Measurements from ENCODE around the gene RAB11A. TPM values are rescaled to one million over a fixed set of nuclear protein-coding genes. Genes with fewer than 3 reads are reported as not detected.

RAB11A gene
- total and polyA plus RNA-seq, 3 experiments from 2014 or later = 158 to 194 (median 159) TPM

- ChIA-PET POLR2A (interaction anchor here (0.6 kb wide), 1 partner anchor 383 kb away, joined by 6 read pairs; no protein-coding TSS in a partner anchor), CTCF (interaction anchor here (1.3 kb wide), 1 partner anchor 8 kb away, joined by 3 read pairs; the partner anchor contains the start of gene RAB11A)
- Mint-ChIP-seq H3K4me1 (peaks cover 22 to 61% (median 56%) of the 10 kb centered on the region in 3 donors), H3K9me3 (no peaks in the 10 kb centered on the region), H3K36me3 (peaks cover 11 to 65% (median 15%) of the 10 kb centered on the region in 3 donors), H3K27me3 (no peaks in the 10 kb centered on the region), H3K4me3 (no peak overlapping the region), H3K27ac (peak overlapping the region in 1 of 8 donors; percentile 18)
- no peaks in the 10 kb centered on the region for H3K27me3 ChIP-seq (ENCODE audit: insufficient read depth, low read length, poor library complexity, severe bottlenecking)
- H3K27ac ChIP-seq (ENCODE audit: low read depth, low read length) = no peak overlapping the region
- peaks cover 27% of the 10 kb centered on the region for H3K36me3 ChIP-seq (ENCODE audit: insufficient read depth, low read length)
- DNase-seq = no peak
- no peaks in the 10 kb centered on the region for H3K9me3 ChIP-seq (ENCODE audit: low read length)
- no peak overlapping the region for H3K4me3 ChIP-seq (ENCODE audit: low read length)
- peaks cover 22% of the 10 kb centered on the region for H3K4me1 ChIP-seq (ENCODE audit: insufficient read depth, low read length)
Measured at GRCh38 chr15:65877749-65878148, 8.5 kb downstream of the RAB11A start.

GRCh38 chr15:65881766-65882434 is 12.6 kb downstream of the RAB11A start:
- Histone ChIP-seq H3K27ac (ENCODE audit: low read depth, low read length) (no peak overlapping the region), H3K4me1 (ENCODE audit: insufficient read depth, low read length) (peaks cover 27% of the 10 kb centered on the region), H3K27me3 (ENCODE audit: insufficient read depth, low read length, poor library complexity, severe bottlenecking) (no peaks in the 10 kb centered on the region), H3K9me3 (ENCODE audit: low read length) (no peaks in the 10 kb centered on the region), H3K36me3 (ENCODE audit: insufficient read depth, low read length) (peaks cover 27% of the 10 kb centered on the region), H3K4me3 (ENCODE audit: low read length) (no peak overlapping the region)
- H3K4me1 Mint-ChIP-seq = peaks cover 31 to 63% (median 57%) of the 10 kb centered on the region in 3 donors
- H3K9me3 Mint-ChIP-seq = no peaks in the 10 kb centered on the region
- peak overlapping the region in 3 of 8 donors; percentile 43 to 63 (median 47) for H3K27ac Mint-ChIP-seq
- H3K36me3 Mint-ChIP-seq = peaks cover 11 to 79% (median 20%) of the 10 kb centered on the region in 3 donors
- ChIA-PET CTCF (interaction anchor here (1.7 kb wide), 1 partner anchor 12 kb away, joined by 4 read pairs; no protein-coding TSS in a partner anchor), POLR2A (interaction anchor here (0.7 kb wide), 1 partner anchor 621 kb away, joined by 17 read pairs; no protein-coding TSS in a partner anchor)
- H3K4me3 Mint-ChIP-seq = no peak overlapping the region
- peak in 1 of 5 donors; percentile 29 for DNase-seq
- no peaks in the 10 kb centered on the region for H3K27me3 Mint-ChIP-seq

- H3K27ac Mint-ChIP-seq = peak overlapping the region in 6 of 8 donors; percentile 3 to 74 (median 48)
- Histone ChIP-seq H3K27me3 (ENCODE audit: insufficient read depth, low read length, poor library complexity, severe bottlenecking) (no peaks in the 10 kb centered on the region), H3K9me3 (ENCODE audit: low read length) (no peaks in the 10 kb centered on the region), H3K4me3 (ENCODE audit: low read length) (no peak overlapping the region), H3K36me3 (ENCODE audit: insufficient read depth, low read length) (peaks cover 12% of the 10 kb centered on the region), H3K27ac (ENCODE audit: low read depth, low read length) (no peak overlapping the region), H3K4me1 (ENCODE audit: insufficient read depth, low read length) (peaks cover 43% of the 10 kb centered on the region)
- H3K27me3 Mint-ChIP-seq = no peaks in the 10 kb centered on the region
- H3K9me3 Mint-ChIP-seq = no peaks in the 10 kb centered on the region
- ChIA-PET POLR2A (no interaction called here), CTCF (no interaction called here)
- H3K4me1 Mint-ChIP-seq = peaks cover 43 to 68% (median 64%) of the 10 kb centered on the region in 3 donors
- peaks cover 8 to 81% (median 21%) of the 10 kb centered on the region in 3 donors for H3K36me3 Mint-ChIP-seq
- DNase-seq = no peak
- no peak overlapping the region for H3K4me3 Mint-ChIP-seq
Measured at GRCh38 chr15:65883571-65883970, 14.3 kb downstream of the RAB11A start.

GRCh38 chr15:65884511-65884910 is 15.2 kb downstream of the RAB11A start:
- H3K4me3 Mint-ChIP-seq = no peak overlapping the region
- peaks cover 51% of the 10 kb centered on the region for H3K4me1 ChIP-seq (ENCODE audit: insufficient read depth, low read length)
- CTCF ChIA-PET = no interaction called here

GRCh38 chr15:65885668-65886218 is 16.5 kb downstream of the RAB11A start:
- peaks cover 5 to 80% (median 19%) of the 10 kb centered on the region in 3 donors for H3K36me3 Mint-ChIP-seq
- H3K9me3 ChIP-seq (ENCODE audit: low read length) = no peaks in the 10 kb centered on the region
- no peak overlapping the region for H3K4me3 ChIP-seq (ENCODE audit: low read length)
- H3K27me3 ChIP-seq (ENCODE audit: insufficient read depth, low read length, poor library complexity, severe bottlenecking) = no peaks in the 10 kb centered on the region
- ChIA-PET CTCF (no interaction called here), POLR2A (no interaction called here)
- peak overlapping the region in 1 of 7 donors; percentile 40 for H3K4me3 Mint-ChIP-seq
- H3K4me1 ChIP-seq (ENCODE audit: insufficient read depth, low read length) = peaks cover 51% of the 10 kb centered on the region
- H3K9me3 Mint-ChIP-seq = no peaks in the 10 kb centered on the region
- H3K4me1 Mint-ChIP-seq = peaks cover 50 to 80% (median 78%) of the 10 kb centered on the region in 3 donors
- DNase-seq = no peak
- no peaks in the 10 kb centered on the region for H3K27me3 Mint-ChIP-seq
- H3K27ac ChIP-seq (ENCODE audit: low read depth, low read length) = no peak overlapping the region
- no peaks in the 10 kb centered on the region for H3K36me3 ChIP-seq (ENCODE audit: insufficient read depth, low read length)
- H3K27ac Mint-ChIP-seq = peak overlapping the region; percentile 13 to 89 (median 48)

More at GRCh38 chr15:65884511-65884910, 15.2 kb downstream of the RAB11A start:
- no peak overlapping the region for H3K27ac ChIP-seq (ENCODE audit: low read depth, low read length)
- Mint-ChIP-seq H3K9me3 (no peaks in the 10 kb centered on the region), H3K27ac (peak overlapping the region in 6 of 8 donors; percentile 29 to 70 (median 34)), H3K36me3 (peaks cover 7 to 84% (median 20%) of the 10 kb centered on the region in 3 donors), H3K27me3 (no peaks in the 10 kb centered on the region), H3K4me1 (peaks cover 50 to 74% (median 73%) of the 10 kb centered on the region in 3 donors)
- no peaks in the 10 kb centered on the region for H3K27me3 ChIP-seq (ENCODE audit: insufficient read depth, low read length, poor library complexity, severe bottlenecking)
- POLR2A ChIA-PET = interaction anchor here (0.6 kb wide), 1 partner anchor 692 kb away, joined by 7 read pairs; no protein-coding TSS in a partner anchor
- H3K4me3 ChIP-seq (ENCODE audit: low read length) = no peak overlapping the region
- DNase-seq = no peak
- no peaks in the 10 kb centered on the region for H3K9me3 ChIP-seq (ENCODE audit: low read length)
- peaks cover 6% of the 10 kb centered on the region for H3K36me3 ChIP-seq (ENCODE audit: insufficient read depth, low read length)

GRCh38 chr15:65887565-65887964 is 18.3 kb downstream of the RAB11A start:
- H3K4me3 Mint-ChIP-seq = peak overlapping the region in 3 of 7 donors; percentile 24 to 33 (median 28)
- no peaks in the 10 kb centered on the region for H3K9me3 Mint-ChIP-seq
- peak overlapping the region; percentile 72 to 89 (median 88) for H3K27ac Mint-ChIP-seq
- DNase-seq = peak in 2 of 5 donors; percentile 48 to 85
- POLR2A ChIA-PET = no interaction called here
- H3K4me1 ChIP-seq (ENCODE audit: insufficient read depth, low read length) = peaks cover 33% of the 10 kb centered on the region
- H3K9me3 ChIP-seq (ENCODE audit: low read length) = no peaks in the 10 kb centered on the region
- H3K36me3 Mint-ChIP-seq = peaks cover 0 to 80% (median 17%) of the 10 kb centered on the region in 3 donors
- no peak overlapping the region for H3K4me3 ChIP-seq (ENCODE audit: low read length)
- H3K36me3 ChIP-seq (ENCODE audit: insufficient read depth, low read length) = no peaks in the 10 kb centered on the region
- H3K27ac ChIP-seq (ENCODE audit: low read depth, low read length) = no peak overlapping the region
- CTCF ChIA-PET = no interaction called here
- peaks cover 51 to 76% (median 74%) of the 10 kb centered on the region in 3 donors for H3K4me1 Mint-ChIP-seq
- H3K27me3 ChIP-seq (ENCODE audit: insufficient read depth, low read length, poor library complexity, severe bottlenecking) = no peaks in the 10 kb centered on the region
- no peaks in the 10 kb centered on the region for H3K27me3 Mint-ChIP-seq

GRCh38 chr15:65888981-65889380 is 19.7 kb downstream of the RAB11A start:
- H3K27ac Mint-ChIP-seq = peak overlapping the region in 4 of 8 donors; percentile 5 to 88 (median 84)
- H3K36me3 ChIP-seq (ENCODE audit: insufficient read depth, low read length) = no peaks in the 10 kb centered on the region
- CTCF ChIA-PET = no interaction called here

GRCh38 chr15:65893060-65893459 is 23.8 kb downstream of the RAB11A start:
- H3K4me3 Mint-ChIP-seq = no peak overlapping the region
- peaks cover 5 to 70% (median 18%) of the 10 kb centered on the region in 3 donors for H3K36me3 Mint-ChIP-seq
- no peak overlapping the region for H3K27ac Mint-ChIP-seq
- Histone ChIP-seq H3K36me3 (ENCODE audit: insufficient read depth, low read length) (no peaks in the 10 kb centered on the region), H3K27ac (ENCODE audit: low read depth, low read length) (no peak overlapping the region), H3K27me3 (ENCODE audit: insufficient read depth, low read length, poor library complexity, severe bottlenecking) (no peaks in the 10 kb centered on the region), H3K9me3 (ENCODE audit: low read length) (no peaks in the 10 kb centered on the region), H3K4me1 (ENCODE audit: insufficient read depth, low read length) (peaks cover 15% of the 10 kb centered on the region), H3K4me3 (ENCODE audit: low read length) (no peak overlapping the region)
- peaks cover 19 to 39% (median 37%) of the 10 kb centered on the region in 3 donors for H3K4me1 Mint-ChIP-seq
- DNase-seq = no peak
- POLR2A ChIA-PET = interaction anchor here (0.7 kb wide), 1 partner anchor 88 kb away, joined by 3 read pairs; no protein-coding TSS in a partner anchor
- CTCF ChIA-PET = no interaction called here
- no peaks in the 10 kb centered on the region for H3K27me3 Mint-ChIP-seq
- no peaks in the 10 kb centered on the region for H3K9me3 Mint-ChIP-seq

More at GRCh38 chr15:65888981-65889380, 19.7 kb downstream of the RAB11A start:
- Mint-ChIP-seq H3K9me3 (no peaks in the 10 kb centered on the region), H3K4me3 (peak overlapping the region in 1 of 7 donors; percentile 13), H3K36me3 (peaks cover 0 to 74% (median 17%) of the 10 kb centered on the region in 3 donors), H3K27me3 (no peaks in the 10 kb centered on the region), H3K4me1 (peaks cover 45 to 71% (median 70%) of the 10 kb centered on the region in 3 donors)
- no peak for DNase-seq
- H3K4me3 ChIP-seq (ENCODE audit: low read length) = no peak overlapping the region
- H3K27ac ChIP-seq (ENCODE audit: low read depth, low read length) = no peak overlapping the region
- peaks cover 33% of the 10 kb centered on the region for H3K4me1 ChIP-seq (ENCODE audit: insufficient read depth, low read length)
- H3K9me3 ChIP-seq (ENCODE audit: low read length) = no peaks in the 10 kb centered on the region
- H3K27me3 ChIP-seq (ENCODE audit: insufficient read depth, low read length, poor library complexity, severe bottlenecking) = no peaks in the 10 kb centered on the region
- POLR2A ChIA-PET = no interaction called here
